ENCODE data around the gene OTOA.

- TF ChIP-seq CTCF (IDR thresholded peaks at IDR 0.05; ENCODE audit: low read length) (no peak), EZH2 (IDR thresholded peaks at IDR 0.05; ENCODE audit: borderline replicate concordance, low read length) (no peak)
These were observed 35.5 kb upstream of the OTOA start for GRCh38 chr16:21628121-21628726.

Measured in OCI-LY1 (cell line).